Osteocyte (in vitro differentiated cells): Measurements from ENCODE around the gene PMPCB. TPM values are rescaled to one million over a fixed set of nuclear protein-coding genes. Genes with fewer than 3 reads are reported as not detected.

Source experiments
- DNase-seq: peaks from one replicate; pipeline ENCODE4 v3.0.0; 2021; ENCODE audit warnings: mixed read lengths; ENCODE audit not compliant: unreplicated experiment; ENCODE audit errors: extremely low spot score
- H3K27ac Mint-ChIP-seq: one replicate; pipeline ENCODE4 v1.8.0; 2021; ENCODE audit warnings: mild to moderate bottlenecking, mixed read lengths; ENCODE audit not compliant: unreplicated experiment
- H3K27me3 Mint-ChIP-seq: one replicate; pipeline ENCODE4 v1.8.0; 2021; ENCODE audit warnings: mixed read lengths; ENCODE audit not compliant: unreplicated experiment
- H3K36me3 Mint-ChIP-seq: one replicate; pipeline ENCODE4 v1.8.0; 2021; ENCODE audit warnings: mixed read lengths; ENCODE audit not compliant: unreplicated experiment
- H3K4me1 Mint-ChIP-seq: one replicate; pipeline ENCODE4 v1.8.0; 2021; ENCODE audit warnings: mixed read lengths; ENCODE audit not compliant: unreplicated experiment
- H3K4me3 Mint-ChIP-seq: one replicate; pipeline ENCODE4 v1.8.0; 2021; ENCODE audit warnings: mild to moderate bottlenecking, moderate library complexity, mixed read lengths; ENCODE audit not compliant: unreplicated experiment
- H3K9me3 Mint-ChIP-seq: one replicate; pipeline ENCODE4 v1.8.0; 2021; ENCODE audit warnings: mixed read lengths; ENCODE audit not compliant: unreplicated experiment
- total RNA-seq: library from RNA; stranded (reverse); gene quantifications from 2 replicates; pipeline ENCODE4 v1.2.1, GENCODE V29; 2021
- TF ChIP-seq, protein P1 (sequence below): fragments of 200-600 bp; sonication (generic); IDR thresholded peaks from 2 replicates; pipeline ENCODE4 v1.5.0; 2021; ENCODE audit warnings: antibody characterized with exemption, mild to moderate bottlenecking, moderate library complexity

The PMPCB gene
- total RNA-seq, 1 donor from 2014 or later: 52.7 TPM

DNA sequence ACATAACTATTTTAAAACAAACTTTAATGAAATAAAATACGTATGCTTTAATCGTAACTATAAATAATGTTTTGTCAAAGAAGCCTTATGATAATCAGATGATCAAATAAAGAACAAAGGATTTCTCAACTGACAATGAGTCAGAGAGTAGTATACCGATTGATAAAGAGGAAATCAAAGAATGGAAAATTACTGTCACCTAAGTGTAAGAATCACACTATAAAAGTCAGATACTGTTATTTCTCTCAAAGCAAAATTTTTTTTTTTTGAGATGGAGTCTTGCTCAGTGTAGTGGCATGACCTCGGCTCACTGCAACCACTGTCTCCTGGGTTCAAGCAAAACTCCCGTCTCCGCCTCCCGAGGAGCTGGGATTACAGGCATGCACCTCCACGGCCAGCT, 28.5 kb downstream of the PMPCB start:
- Mint-ChIP-seq H3K9me3 (no peaks in the 10 kb centered on the region), H3K4me3 (no peak overlapping the region), H3K4me1 (no peaks in the 10 kb centered on the region), H3K27ac (no peak overlapping the region), H3K27me3 (no peaks in the 10 kb centered on the region), H3K36me3 (peaks cover 37% of the 10 kb centered on the region)
- TF ChIP-seq, protein P1, sequence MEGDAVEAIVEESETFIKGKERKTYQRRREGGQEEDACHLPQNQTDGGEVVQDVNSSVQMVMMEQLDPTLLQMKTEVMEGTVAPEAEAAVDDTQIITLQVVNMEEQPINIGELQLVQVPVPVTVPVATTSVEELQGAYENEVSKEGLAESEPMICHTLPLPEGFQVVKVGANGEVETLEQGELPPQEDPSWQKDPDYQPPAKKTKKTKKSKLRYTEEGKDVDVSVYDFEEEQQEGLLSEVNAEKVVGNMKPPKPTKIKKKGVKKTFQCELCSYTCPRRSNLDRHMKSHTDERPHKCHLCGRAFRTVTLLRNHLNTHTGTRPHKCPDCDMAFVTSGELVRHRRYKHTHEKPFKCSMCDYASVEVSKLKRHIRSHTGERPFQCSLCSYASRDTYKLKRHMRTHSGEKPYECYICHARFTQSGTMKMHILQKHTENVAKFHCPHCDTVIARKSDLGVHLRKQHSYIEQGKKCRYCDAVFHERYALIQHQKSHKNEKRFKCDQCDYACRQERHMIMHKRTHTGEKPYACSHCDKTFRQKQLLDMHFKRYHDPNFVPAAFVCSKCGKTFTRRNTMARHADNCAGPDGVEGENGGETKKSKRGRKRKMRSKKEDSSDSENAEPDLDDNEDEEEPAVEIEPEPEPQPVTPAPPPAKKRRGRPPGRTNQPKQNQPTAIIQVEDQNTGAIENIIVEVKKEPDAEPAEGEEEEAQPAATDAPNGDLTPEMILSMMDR: no peak
- no peak for DNase-seq

DNA sequence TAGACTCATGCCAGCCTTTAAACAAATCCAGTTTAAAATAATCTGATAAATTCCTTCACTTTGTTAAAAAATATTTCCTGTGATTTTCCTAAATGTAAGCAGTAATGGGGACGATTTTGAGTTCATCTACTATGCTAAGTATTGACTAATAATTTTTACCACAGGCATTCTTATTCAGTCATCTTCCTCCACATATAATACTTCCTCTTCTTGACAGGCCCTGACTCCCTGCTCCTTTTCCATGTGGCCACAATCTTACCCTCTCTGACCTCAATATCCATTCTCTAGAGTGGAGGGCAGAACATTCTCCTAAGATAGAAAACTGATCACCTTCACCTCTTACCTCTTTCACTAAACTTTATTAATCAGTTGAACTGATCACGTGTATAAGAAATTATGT, 39.5 kb downstream of the PMPCB start:
- TF ChIP-seq, protein P1: no peak
- no peaks in the 10 kb centered on the region for H3K9me3 Mint-ChIP-seq
- no peak overlapping the region for H3K27ac Mint-ChIP-seq
- peaks cover 49% of the 10 kb centered on the region for H3K36me3 Mint-ChIP-seq
- H3K4me3 Mint-ChIP-seq: no peak overlapping the region
- H3K4me1 Mint-ChIP-seq: peaks cover under 1% of the 10 kb centered on the region
- H3K27me3 Mint-ChIP-seq: no peaks in the 10 kb centered on the region
- DNase-seq: no peak

DNA sequence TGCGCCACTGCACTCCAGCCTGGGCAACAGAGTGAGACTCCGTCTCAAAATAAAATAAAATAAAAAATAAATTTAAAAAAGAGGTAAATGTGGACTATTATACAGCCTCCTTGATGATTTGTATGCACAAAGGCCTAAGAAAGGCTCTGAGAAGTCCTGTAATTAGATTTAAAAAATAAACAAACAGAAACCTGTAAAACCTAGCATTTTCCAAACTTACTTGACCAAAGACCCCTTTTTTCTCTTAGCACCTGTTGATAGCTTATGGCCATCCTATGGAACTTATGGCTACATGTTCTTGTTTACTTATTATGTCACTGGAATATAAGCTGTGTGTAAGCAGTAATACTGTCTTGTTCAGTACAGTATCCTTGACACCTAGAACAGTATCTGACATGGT, 41.6 kb downstream of the PMPCB start:
- H3K4me3 Mint-ChIP-seq: no peak overlapping the region
- peaks cover 13% of the 10 kb centered on the region for H3K4me1 Mint-ChIP-seq
- no peaks in the 10 kb centered on the region for H3K27me3 Mint-ChIP-seq
- no peaks in the 10 kb centered on the region for H3K9me3 Mint-ChIP-seq
- H3K27ac Mint-ChIP-seq: no peak overlapping the region
- TF ChIP-seq, protein P1: no peak
- peaks cover 47% of the 10 kb centered on the region for H3K36me3 Mint-ChIP-seq
- no peak for DNase-seq

DNA sequence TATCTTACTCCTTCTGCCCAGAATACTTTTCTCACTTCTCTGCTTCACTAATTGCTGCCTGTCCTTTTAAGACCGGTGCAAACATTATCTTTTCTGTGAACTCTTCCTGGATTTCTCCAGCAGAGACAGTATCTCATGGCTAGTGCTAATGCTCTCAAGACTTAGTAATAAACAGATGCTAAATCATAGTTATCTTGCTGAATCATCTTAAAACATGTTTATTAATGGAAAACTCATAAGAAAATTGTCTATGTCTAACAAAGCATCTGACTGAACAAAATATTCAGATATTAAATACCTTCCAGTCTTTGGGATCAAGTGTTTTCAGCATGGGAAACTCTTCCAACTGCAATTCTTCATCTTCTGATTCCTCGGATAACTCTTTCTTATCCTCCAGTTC, 44.2 kb downstream of the PMPCB start:
- no peak for DNase-seq
- peaks cover 41% of the 10 kb centered on the region for H3K36me3 Mint-ChIP-seq
- no peak overlapping the region for H3K27ac Mint-ChIP-seq
- no peaks in the 10 kb centered on the region for H3K9me3 Mint-ChIP-seq
- H3K4me1 Mint-ChIP-seq: peaks cover 17% of the 10 kb centered on the region
- TF ChIP-seq, protein P1: no peak
- no peak overlapping the region for H3K4me3 Mint-ChIP-seq
- H3K27me3 Mint-ChIP-seq: no peaks in the 10 kb centered on the region

DNA sequence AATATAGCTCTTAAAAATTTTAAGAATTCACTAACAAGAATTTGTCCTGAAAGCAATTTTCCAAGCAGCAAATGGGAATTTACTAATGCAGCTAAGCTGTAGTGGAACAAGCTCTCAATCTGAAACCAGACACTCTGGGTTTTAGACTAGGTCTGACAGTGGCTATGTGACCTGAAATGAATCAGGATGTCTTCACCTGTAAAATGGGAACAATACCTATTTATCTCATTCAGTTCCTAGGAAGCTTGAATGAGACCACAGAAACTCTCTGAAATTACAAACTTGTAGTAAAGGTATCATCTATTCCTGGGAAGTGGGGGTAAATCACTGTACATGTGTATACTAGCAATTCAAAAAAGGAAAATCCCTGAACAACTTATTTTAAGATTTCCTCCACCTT, 46.1 kb downstream of the PMPCB start:
- H3K9me3 Mint-ChIP-seq: no peaks in the 10 kb centered on the region
- peaks cover 27% of the 10 kb centered on the region for H3K36me3 Mint-ChIP-seq
- peak overlapping the region; percentile 98 for H3K4me3 Mint-ChIP-seq
- H3K27ac Mint-ChIP-seq: peak overlapping the region; percentile 95
- H3K27me3 Mint-ChIP-seq: no peaks in the 10 kb centered on the region
- TF ChIP-seq, protein P1: no peak
- DNase-seq: no peak
- peaks cover 23% of the 10 kb centered on the region for H3K4me1 Mint-ChIP-seq
